ENCODE results near the gene SARDH. TPM values are rescaled to one million over a fixed set of nuclear protein-coding genes. Genes with fewer than 3 reads are reported as not detected.
A peak's percentile ranks its signal among the peaks of the same experiment; 100 is the strongest.

Gene SARDH
- total and polyA plus RNA-seq, 7 donors: 0.49 to 3.0 (median 1.9) TPM; not detected in 1

GRCh38 chr9:133709015-133709611 is 29.0 kb downstream of the SARDH start:
- TF ChIP-seq EP300 (IDR thresholded peaks at IDR 0.05) (no peak), CTCF (IDR thresholded peaks at IDR 0.05) (no peak), POLR2AphosphoS5 (IDR thresholded peaks at IDR 0.05) (no peak), POLR2A (IDR thresholded peaks at IDR 0.05) (no peak)

GRCh38 chr9:133708246-133709014 is 29.7 kb downstream of the SARDH start:
- DNase-seq: peak; percentile 47

More at GRCh38 chr9:133709015-133709611, 29.0 kb downstream of the SARDH start:
- no peaks in the 10 kb centered on the region for H3K9me3 ChIP-seq
- no peaks in the 10 kb centered on the region for H3K36me3 ChIP-seq
- no peaks in the 10 kb centered on the region for H3K4me1 ChIP-seq
- intact Hi-C loops (cut with DNase I): no loop called here
- no peak overlapping the region for H3K4me3 ChIP-seq
- WGBS, 2 donors: 57 to 68% methylated on average over 26 of the region's 26 CpGs
- H3K27me3 ChIP-seq: peaks cover 0 to 5% (median 0%) of the 10 kb centered on the region in 3 donors
- H3K27ac ChIP-seq: no peak overlapping the region
- DNase-seq: peak; percentile 49

GRCh38 chr9:133707763-133708245 is 30.3 kb downstream of the SARDH start:
- Histone ChIP-seq H3K27ac (no peak overlapping the region), H3K36me3 (no peaks in the 10 kb centered on the region), H3K9me3 (no peaks in the 10 kb centered on the region), H3K4me1 (peaks cover 0 to 8% (median 6%) of the 10 kb centered on the region in 4 donors), H3K4me3 (no peak overlapping the region), H3K27me3 (peaks cover 0 to 18% (median 9%) of the 10 kb centered on the region in 3 donors)
- WGBS, 2 donors: 73 to 86% methylated on average over 15 of the region's 15 CpGs
- TF ChIP-seq EP300 (IDR thresholded peaks at IDR 0.05) (no peak), POLR2A (IDR thresholded peaks at IDR 0.05) (no peak), POLR2AphosphoS5 (IDR thresholded peaks at IDR 0.05) (no peak), CTCF (IDR thresholded peaks at IDR 0.05) (no peak)
- intact Hi-C loops (cut with DNase I): no loop called here
- DNase-seq: peak; percentile 37

More at GRCh38 chr9:133708246-133709014, 29.7 kb downstream of the SARDH start:
- no peaks in the 10 kb centered on the region for H3K36me3 ChIP-seq
- H3K27me3 ChIP-seq: peaks cover 0 to 12% (median 6%) of the 10 kb centered on the region in 3 donors
- H3K9me3 ChIP-seq: no peaks in the 10 kb centered on the region
- peaks cover 0 to 2% (median 0%) of the 10 kb centered on the region in 4 donors for H3K4me1 ChIP-seq
- H3K4me3 ChIP-seq: no peak overlapping the region
- no peak overlapping the region for H3K27ac ChIP-seq
- intact Hi-C loops (cut with DNase I): no loop called here
- WGBS, 2 donors: 82 to 90% methylated on average over 30 of the region's 30 CpGs
- TF ChIP-seq POLR2AphosphoS5 (IDR thresholded peaks at IDR 0.05): no peak
- TF ChIP-seq POLR2A (IDR thresholded peaks at IDR 0.05): no peak
- TF ChIP-seq EP300 (IDR thresholded peaks at IDR 0.05): no peak
- no peak for TF ChIP-seq CTCF (IDR thresholded peaks at IDR 0.05)

GRCh38 chr9:133707065-133707762 is 30.9 kb downstream of the SARDH start:
- 65 to 67% methylated on average over 17 of the region's 17 CpGs for WGBS, 2 donors
- no peak overlapping the region for H3K27ac ChIP-seq
- intact Hi-C loops (cut with DNase I): no loop called here
- H3K36me3 ChIP-seq: no peaks in the 10 kb centered on the region
- peaks cover 0 to 24% (median 9%) of the 10 kb centered on the region in 3 donors for H3K27me3 ChIP-seq
- DNase-seq: peak; percentile 64
- peaks cover 0 to 14% (median 11%) of the 10 kb centered on the region in 4 donors for H3K4me1 ChIP-seq
- TF ChIP-seq POLR2AphosphoS5 (IDR thresholded peaks at IDR 0.05): no peak
- TF ChIP-seq EP300 (IDR thresholded peaks at IDR 0.05): no peak
- TF ChIP-seq CTCF (IDR thresholded peaks at IDR 0.05): no peak
- no peak for TF ChIP-seq POLR2A (IDR thresholded peaks at IDR 0.05)
- no peaks in the 10 kb centered on the region for H3K9me3 ChIP-seq
- H3K4me3 ChIP-seq: no peak overlapping the region
